ENCODE data around the gene JUN. TPM values are rescaled to one million over a fixed set of nuclear protein-coding genes. Genes with fewer than 3 reads are reported as not detected.

Gene JUN
- polyA plus RNA-seq, 1 of the 3 experiments (the other 2 are of a cell fraction), result 66.5 TPM

DNA sequence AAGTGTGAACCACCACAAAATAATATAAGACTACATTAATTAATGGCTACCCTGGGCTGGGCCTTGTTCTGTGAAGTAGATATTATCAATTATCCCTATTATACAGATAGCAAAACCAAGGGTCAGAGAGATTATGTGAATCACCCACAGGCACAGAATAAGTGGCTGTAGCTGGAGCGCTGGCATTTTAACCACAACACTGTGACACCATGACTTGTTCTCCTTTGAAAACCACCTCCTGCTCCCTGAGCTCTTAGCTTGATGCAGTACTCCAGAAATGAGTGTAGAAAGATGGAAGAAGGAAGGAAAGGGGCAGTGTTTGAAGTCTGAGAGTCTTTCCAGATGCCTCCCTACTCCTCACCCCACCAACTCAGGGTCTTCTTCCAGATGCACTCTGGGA lies 29.5 kb upstream of the JUN start:
- WGBS (ENCODE audit: low lambda C conversion rate), result 100% methylated on average over 1 of the region's 1 CpG
- Histone ChIP-seq H4K20me1 (ENCODE audit: insufficient read depth) (no peaks in the 10 kb centered on the region), H3K36me3 (replicated peaks in 1 of 2; ENCODE audit: control insufficient read depth in 1 of 2, insufficient read depth in 2 of 2, low read length in 1 of 2) (no peaks in the 10 kb centered on the region), H2AFZ (ENCODE audit: low read depth) (no peak overlapping the region), H3K4me1 (ENCODE audit: control insufficient read depth in 1 of 2, insufficient read depth in 2 of 2, low read depth in 1 of 2, low read length in 1 of 2) (peaks cover 3 to 11% of the 10 kb centered on the region in 2 experiments), H3K27ac (ENCODE audit: low read depth in 2 of 2, low read length in 1 of 2) (no peak overlapping the region), H3K9me2 (no peaks in the 10 kb centered on the region), H3F3A (replicated peaks; ENCODE audit: insufficient read depth) (peaks cover 14% of the 10 kb centered on the region), H3K4me3 (ENCODE audit: low read depth in 2 of 2, low read length in 1 of 2) (no peak overlapping the region), H3K79me2 (ENCODE audit: insufficient read depth) (no peaks in the 10 kb centered on the region), H3K27me3 (ENCODE audit: insufficient read depth) (no peaks in the 10 kb centered on the region), H3K9me3 (no peaks in the 10 kb centered on the region), H3K4me2 (no peak overlapping the region), H3K9ac (no peak overlapping the region)
- no peak for TF ChIP-seq RXRA (IDR thresholded peaks at IDR 0.05; ENCODE audit: borderline replicate concordance, low read depth)
- DNase-seq, result no peak
- CTCF ChIA-PET, result interaction anchor here (0.8 kb wide), 1 partner anchor 179 kb away, joined by 3 read pairs; no protein-coding TSS in a partner anchor
- POLR2A ChIA-PET, result no interaction called here

DNA sequence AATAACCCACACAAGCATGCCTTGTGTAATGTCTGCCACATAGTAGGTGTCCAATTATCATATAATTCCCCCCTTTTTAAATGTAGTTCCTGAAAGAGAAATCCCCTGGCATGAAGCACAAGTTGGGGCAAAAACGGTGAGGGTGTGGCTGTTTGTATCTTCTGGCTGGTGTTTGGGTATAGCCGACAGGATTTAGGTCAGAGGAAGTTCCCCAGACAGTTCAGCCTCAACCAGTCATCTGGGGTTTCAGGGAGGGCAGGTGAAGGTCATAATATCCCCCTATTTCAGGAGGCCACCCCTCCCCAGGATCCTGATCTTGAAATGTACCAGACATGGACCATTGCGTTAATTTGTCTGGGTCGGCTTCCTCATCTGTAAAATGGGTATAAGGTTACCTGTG lies 29.1 kb upstream of the JUN start:
- CTCF ChIA-PET, result interaction anchor here (0.8 kb wide), 1 partner anchor 179 kb away, joined by 3 read pairs; no protein-coding TSS in a partner anchor
- no peak overlapping the region for H3K9ac ChIP-seq

DNA sequence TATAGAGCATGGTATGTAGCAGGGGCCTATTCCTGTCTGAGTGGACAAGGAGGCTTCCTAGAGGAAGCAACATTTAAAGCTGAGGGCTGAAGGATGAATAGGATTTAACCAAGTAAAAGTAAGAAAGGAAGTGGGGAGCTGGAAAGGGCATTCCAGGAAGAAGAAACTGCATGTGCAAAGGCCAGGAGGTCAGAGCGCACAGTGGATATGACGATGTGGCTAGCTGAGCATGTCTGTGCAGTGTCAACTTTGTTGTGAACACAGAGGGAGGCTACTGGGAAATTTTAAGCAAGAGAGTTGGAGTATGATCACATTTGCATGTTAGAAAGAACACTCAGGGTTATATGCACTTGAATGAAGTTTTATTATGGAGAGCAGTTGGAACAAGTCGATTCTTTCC lies 28.6 kb upstream of the JUN start:
- H2AFZ ChIP-seq (ENCODE audit: low read depth), result no peak overlapping the region
- POLR2A ChIA-PET, result no interaction called here
- H3K4me3 ChIP-seq (ENCODE audit: low read depth in 2 of 2, low read length in 1 of 2), result no peak overlapping the region
- H4K20me1 ChIP-seq (ENCODE audit: insufficient read depth), result no peaks in the 10 kb centered on the region
- TF ChIP-seq EP300 (IDR thresholded peaks at IDR 0.05; ENCODE audit: borderline replicate concordance in 1 of 2, low read depth in 1 of 2, low read length in 1 of 2), result no peak
- no peak for TF ChIP-seq MEF2A (IDR thresholded peaks at IDR 0.05; ENCODE audit: borderline replicate concordance, low read depth)
- TF ChIP-seq, protein P1, sequence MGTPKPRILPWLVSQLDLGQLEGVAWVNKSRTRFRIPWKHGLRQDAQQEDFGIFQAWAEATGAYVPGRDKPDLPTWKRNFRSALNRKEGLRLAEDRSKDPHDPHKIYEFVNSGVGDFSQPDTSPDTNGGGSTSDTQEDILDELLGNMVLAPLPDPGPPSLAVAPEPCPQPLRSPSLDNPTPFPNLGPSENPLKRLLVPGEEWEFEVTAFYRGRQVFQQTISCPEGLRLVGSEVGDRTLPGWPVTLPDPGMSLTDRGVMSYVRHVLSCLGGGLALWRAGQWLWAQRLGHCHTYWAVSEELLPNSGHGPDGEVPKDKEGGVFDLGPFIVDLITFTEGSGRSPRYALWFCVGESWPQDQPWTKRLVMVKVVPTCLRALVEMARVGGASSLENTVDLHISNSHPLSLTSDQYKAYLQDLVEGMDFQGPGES (IDR thresholded peaks at IDR 0.05; ENCODE audit: low read depth, low read length), result no peak
- TF ChIP-seq, protein P2, sequence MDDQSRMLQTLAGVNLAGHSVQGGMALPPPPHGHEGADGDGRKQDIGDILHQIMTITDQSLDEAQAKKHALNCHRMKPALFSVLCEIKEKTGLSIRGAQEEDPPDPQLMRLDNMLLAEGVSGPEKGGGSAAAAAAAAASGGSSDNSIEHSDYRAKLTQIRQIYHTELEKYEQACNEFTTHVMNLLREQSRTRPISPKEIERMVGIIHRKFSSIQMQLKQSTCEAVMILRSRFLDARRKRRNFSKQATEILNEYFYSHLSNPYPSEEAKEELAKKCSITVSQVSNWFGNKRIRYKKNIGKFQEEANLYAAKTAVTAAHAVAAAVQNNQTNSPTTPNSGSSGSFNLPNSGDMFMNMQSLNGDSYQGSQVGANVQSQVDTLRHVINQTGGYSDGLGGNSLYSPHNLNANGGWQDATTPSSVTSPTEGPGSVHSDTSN (IDR thresholded peaks at IDR 0.05), result no peak
- TF ChIP-seq GATA2 (CRISPR knock-in tag; IDR thresholded peaks at IDR 0.05), result no peak
- no peak for TF ChIP-seq RAD21 (IDR thresholded peaks at IDR 0.05; ENCODE audit: low read length)
- TF ChIP-seq RXRA (IDR thresholded peaks at IDR 0.05; ENCODE audit: borderline replicate concordance, low read depth), result no peak
- no peak for TF ChIP-seq POLR2AphosphoS5 (IDR thresholded peaks at IDR 0.05; ENCODE audit: low read depth, low read length)
- no peak for TF ChIP-seq EZH2phosphoT487 (IDR thresholded peaks at IDR 0.05; ENCODE audit: borderline replicate concordance, low read depth)
- TF ChIP-seq CHD2 (IDR thresholded peaks at IDR 0.05; ENCODE audit: low read length, partially characterized antibody), result no peak
- no peaks in the 10 kb centered on the region for H3K27me3 ChIP-seq (ENCODE audit: insufficient read depth)
- H3K4me2 ChIP-seq, result no peak overlapping the region
- H3F3A ChIP-seq (replicated peaks; ENCODE audit: insufficient read depth), result peaks cover 8% of the 10 kb centered on the region
- DNase-seq, result no peak
- no peaks in the 10 kb centered on the region for H3K79me2 ChIP-seq (ENCODE audit: insufficient read depth)
- peaks cover 3 to 6% of the 10 kb centered on the region in 2 experiments; a peak in 3 of 4 replicates for H3K4me1 ChIP-seq (ENCODE audit: control insufficient read depth in 1 of 2, insufficient read depth in 2 of 2, low read depth in 1 of 2, low read length in 1 of 2)
- CTCF ChIA-PET, result no interaction called here
- no peak overlapping the region for H3K9ac ChIP-seq
- no peaks in the 10 kb centered on the region for H3K36me3 ChIP-seq (replicated peaks in 1 of 2; ENCODE audit: control insufficient read depth in 1 of 2, insufficient read depth in 2 of 2, low read length in 1 of 2)
- H3K9me3 ChIP-seq, result no peaks in the 10 kb centered on the region
- no peaks in the 10 kb centered on the region for H3K9me2 ChIP-seq
- 71% methylated on average over 3 of the region's 3 CpGs for WGBS (ENCODE audit: low lambda C conversion rate)
- H3K27ac ChIP-seq (ENCODE audit: low read depth in 2 of 2, low read length in 1 of 2), result no peak overlapping the region

More for the DNA sequence above, 29.1 kb upstream of the JUN start:
- no peaks in the 10 kb centered on the region for H3K9me2 ChIP-seq
- no peak overlapping the region for H2AFZ ChIP-seq (ENCODE audit: low read depth)
- POLR2A ChIA-PET, result no interaction called here
- H3K9me3 ChIP-seq, result no peaks in the 10 kb centered on the region
- no peaks in the 10 kb centered on the region for H3K27me3 ChIP-seq (ENCODE audit: insufficient read depth)
- TF ChIP-seq NRF1 (IDR thresholded peaks at IDR 0.05; ENCODE audit: low read depth, low read length) (no peak), TAF1 (IDR thresholded peaks at IDR 0.05; ENCODE audit: borderline replicate concordance, low read depth, low read length) (no peak), TEAD4 (IDR thresholded peaks at IDR 0.05; ENCODE audit: borderline replicate concordance, insufficient read depth) (no peak), RCOR1 (IDR thresholded peaks at IDR 0.05; ENCODE audit: low read length) (no peak)
- no peak overlapping the region for H3K27ac ChIP-seq (ENCODE audit: low read depth in 2 of 2, low read length in 1 of 2)
- no peaks in the 10 kb centered on the region for H3K79me2 ChIP-seq (ENCODE audit: insufficient read depth)
- peaks cover 11% of the 10 kb centered on the region for H3F3A ChIP-seq (replicated peaks; ENCODE audit: insufficient read depth)
- no peak for DNase-seq
- no peaks in the 10 kb centered on the region for H3K36me3 ChIP-seq (replicated peaks in 1 of 2; ENCODE audit: control insufficient read depth in 1 of 2, insufficient read depth in 2 of 2, low read length in 1 of 2)
- no peak overlapping the region for H3K4me3 ChIP-seq (ENCODE audit: low read depth in 2 of 2, low read length in 1 of 2)
- peaks cover 3 to 11% of the 10 kb centered on the region in 2 experiments; a peak in 3 of 4 replicates for H3K4me1 ChIP-seq (ENCODE audit: control insufficient read depth in 1 of 2, insufficient read depth in 2 of 2, low read depth in 1 of 2, low read length in 1 of 2)
- WGBS (ENCODE audit: low lambda C conversion rate), result 78% methylated on average over 4 of the region's 4 CpGs
- no peaks in the 10 kb centered on the region for H4K20me1 ChIP-seq (ENCODE audit: insufficient read depth)
- no peak overlapping the region for H3K4me2 ChIP-seq

All from SK-N-SH (cell line).